GM12878 (cell line): ENCODE data around the gene CCBE1. TPM values are rescaled to one million over a fixed set of nuclear protein-coding genes. Genes with fewer than 3 reads are reported as not detected.

Experiments
- ATAC-seq: fragments of 200-7000 bp; cut with Tn5 transposase; 3 replicates; pipeline ENCODE4 v1.9.1; 2020; ENCODE audit warnings: mild to moderate bottlenecking, moderate library complexity
- BruUV-seq: library from RNA; stranded (reverse); fragments of 400-500 nt; replicated peaks from 2 replicates; lab custom pipeline; 2021; lab: Mats Ljungman, UMichigan
- CTCF ChIA-PET: fragments of 300-600 bp; sonication (Branson Sonifier 250); formaldehyde crosslinking; extraction: SDS; loops from one replicate; lab custom pipeline; 2021; ENCODE audit warnings: inconsistent platforms; lab: Yijun Ruan, JAX
- POLR2A ChIA-PET: fragments of 350-600 bp; formaldehyde crosslinking; extraction: SDS; loops from one replicate; lab custom pipeline; 2021; ENCODE audit warnings: inconsistent platforms; lab: Charles Lee
- RAD21 ChIA-PET: fragments of 300-600 bp; sonication (Branson Sonifier 250); formaldehyde crosslinking; loops from one replicate; lab custom pipeline; 2023; ENCODE audit warnings: antibody characterized with exemption; ENCODE audit not compliant: unreplicated experiment; lab: Charles Lee
- SMC1A ChIA-PET: fragments of 300-600 bp; sonication (Branson Sonifier 250); formaldehyde crosslinking; loops from one replicate; lab custom pipeline; 2023; ENCODE audit not compliant: unreplicated experiment, uncharacterized antibody; lab: Charles Lee
- DNase-seq: peaks from one replicate; pipeline ENCODE4 v3.0.0-alpha.2; 2011; ENCODE audit warnings: low read depth, low spot score
- FAIRE-seq: peaks from 3 replicates; lab custom pipeline; 2011; peaks lifted over from hg19 to GRCh38; lab: Jason Lieb, UNC
- H2AFZ ChIP-seq: 2 replicates; pipeline ENCODE4 v1.6.0; 2011; ENCODE audit warnings: low read depth, low read length, control low read depth; ENCODE audit not compliant: control insufficient read depth
- H3K27ac ChIP-seq: 2 replicates; pipeline ENCODE4 v1.5.1; 2011; ENCODE audit warnings: control low read depth; ENCODE audit not compliant: control insufficient read depth, insufficient read depth
- H3K27me3 ChIP-seq, 2 experiments: replicated peaks in 1 of 2; 2 replicates each; pipeline versions ENCODE4 v1.6.0 to v1.6.1; 2011; ENCODE audit warnings: low read length in 1 of 2; ENCODE audit not compliant: control insufficient read depth in 2 of 2, insufficient read depth in 2 of 2
- H3K36me3 ChIP-seq, 2 experiments: 2 replicates each; pipeline ENCODE4 v1.5.1; 2011; ENCODE audit warnings: low read length in 1 of 2; ENCODE audit not compliant: control insufficient read depth in 2 of 2, insufficient read depth in 2 of 2
- H3K4me1 ChIP-seq: 2 replicates; pipeline ENCODE4 v1.6.1; 2011; ENCODE audit warnings: mild to moderate bottlenecking, low read length, moderate library complexity, mixed read lengths; ENCODE audit not compliant: control insufficient read depth, insufficient read depth
- H3K4me2 ChIP-seq: 2 replicates; pipeline ENCODE4 v1.6.0; 2011; ENCODE audit warnings: control low read depth; ENCODE audit not compliant: control insufficient read depth, insufficient read depth
- H3K4me3 ChIP-seq: fragments of 200-600 bp; sonication (generic); 2 replicates; pipeline ENCODE4 v1.5.1; 2016
- H3K79me2 ChIP-seq: 2 replicates; pipeline ENCODE4 v1.6.0; 2011; ENCODE audit warnings: low read length; ENCODE audit not compliant: control insufficient read depth, insufficient read depth
- H3K9ac ChIP-seq: 2 replicates; pipeline ENCODE4 v1.8.0; 2011; ENCODE audit warnings: low read length, control low read depth, mixed read lengths; ENCODE audit not compliant: control insufficient read depth, insufficient read depth
- H3K9me3 ChIP-seq: replicated peaks from 3 replicates; pipeline ENCODE4 v1.5.1; 2011; ENCODE audit warnings: mild to moderate bottlenecking, low read length; ENCODE audit not compliant: control insufficient read depth, insufficient read depth
- H4K20me1 ChIP-seq: 2 replicates; pipeline ENCODE4 v1.6.0; 2011; ENCODE audit not compliant: control insufficient read depth, insufficient read depth
- ATF7 ChIP-seq: fragments of 450-650 bp; IDR thresholded peaks from 2 replicates; pipeline ENCODE4 v1.6.1; 2016; ENCODE audit warnings: low read depth, mild to moderate bottlenecking
- BMI1 ChIP-seq: fragments of 450-650 bp; IDR thresholded peaks from 2 replicates; pipeline ENCODE4 v1.6.1; 2016; ENCODE audit warnings: mild to moderate bottlenecking, moderate library complexity, borderline replicate concordance
- DPF2 ChIP-seq: fragments of 450-650 bp; IDR thresholded peaks from 2 replicates; pipeline ENCODE4 v1.6.1; 2017; ENCODE audit warnings: mild to moderate bottlenecking
- EED ChIP-seq: sonication (generic); IDR thresholded peaks from 2 replicates; pipeline ENCODE4 v1.6.1; 2016; ENCODE audit warnings: antibody characterized with exemption, low read depth
- HDGF ChIP-seq: fragments of 450-650 bp; IDR thresholded peaks from 2 replicates; pipeline ENCODE4 v1.6.1; 2016; ENCODE audit warnings: antibody characterized with exemption
- IRF4 ChIP-seq: IDR thresholded peaks from 2 replicates; pipeline ENCODE4 v1.6.1; 2011; ENCODE audit warnings: low read depth, low read length
- KDM1A ChIP-seq: fragments of 200-600 bp; sonication (generic); IDR thresholded peaks from 2 replicates; pipeline ENCODE4 v1.6.1; 2016; ENCODE audit warnings: borderline replicate concordance
- KLF5 ChIP-seq: fragments of 450-650 bp; IDR thresholded peaks from 2 replicates; pipeline ENCODE4 v1.6.1; 2014; ENCODE audit warnings: mild to moderate bottlenecking; ENCODE audit not compliant: partially characterized antibody
- MTA3 ChIP-seq: IDR thresholded peaks from 2 replicates; pipeline ENCODE4 v1.6.1; 2012; ENCODE audit warnings: low read length, inconsistent platforms, borderline replicate concordance
- MYB ChIP-seq: fragments of 150-350 bp; IDR thresholded peaks from 2 replicates; pipeline ENCODE4 v1.6.1; 2014; ENCODE audit warnings: mild to moderate bottlenecking, low read depth, low read length, borderline replicate concordance
- PML ChIP-seq: IDR thresholded peaks from 2 replicates; pipeline ENCODE4 v1.6.1; 2012; ENCODE audit warnings: low read length, inconsistent platforms
- RBBP5 ChIP-seq: fragments of 200-600 bp; sonication (generic); conservative IDR thresholded peaks from 2 replicates; pipeline ENCODE4 v1.6.1; 2016
- SIN3A ChIP-seq: IDR thresholded peaks from 2 replicates; pipeline ENCODE4 v1.6.1; 2012; ENCODE audit warnings: low read depth, low read length, improper control_type of control experiment
- SP1 ChIP-seq: IDR thresholded peaks from one replicate; pipeline ENCODE4 v1.6.1; 2011; ENCODE audit warnings: low read depth, low read length
- WRNIP1 ChIP-seq: IDR thresholded peaks from 2 replicates; pipeline ENCODE4 v1.6.1; 2011; ENCODE audit warnings: low read depth, low read length, improper control_type of control experiment, borderline replicate concordance
- ZBED1 ChIP-seq: IDR thresholded peaks from 2 replicates; pipeline ENCODE4 v1.6.1; 2016; ENCODE audit warnings: borderline replicate concordance
- WGBS: methylation state at CpG from one replicate; pipeline ENCODE4 v1.1.6; 2016; ENCODE audit warnings: low lambda C conversion rate; ENCODE audit not compliant: insufficient replicate concordance, insufficient coverage; ENCODE audit errors: missing lambda C conversion rate; 5-methylcytosine and 5-hydroxymethylcytosine counted together
- in situ Hi-C: fragments of 300-500 bp; cut with MboI; formaldehyde crosslinking; loops from 9 replicates; pipeline ENCODE4 v1.14.3; 2018; ENCODE audit warnings: mixed read lengths
- intact Hi-C: fragments of 100-400 bp; cut with micrococcal nuclease; formaldehyde crosslinking; loops from one replicate; pipeline ENCODE4 v1.14.2; 2022; ENCODE audit not compliant: unreplicated experiment
- polyA plus RNA-seq, 11 experiments: library from polyadenylated mRNA; depleted of rRNA in 4 of 11; unstranded in 6 of 11; stranded (reverse) in 5 of 11; fragments of >200 nt; fragmentation: Nextera tagmentation in 4 of 11; fragmentation: Illumina TruSeq in 1 of 11; extraction: Ambion mirVana in 4 of 11; extraction: Trizol in 1 of 11; gene quantifications; 1 replicate in 1 of 11; 2 replicates in 10 of 11; pipeline versions ENCODE4 v1.2.1 to v1.2.3, GENCODE V29; 2011 to 2016; ENCODE audit warnings: inconsistent platforms in 2 of 11, missing spikeins in 2 of 11, low read depth in 1 of 11
- total RNA-seq, 4 experiments: library from RNA; depleted of rRNA in 3 of 4; stranded (reverse); fragments of >200 nt in 3 of 4; fragmentation: Illumina TruSeq in 1 of 4; extraction: Trizol in 1 of 4; gene quantifications; 2 replicates each; pipeline versions ENCODE4 v1.2.1 to v1.2.3, GENCODE V29; 2013 to 2021
- TF ChIP-seq, protein P1 (sequence below): fragments of 150-350 bp; IDR thresholded peaks from 2 replicates; pipeline ENCODE4 v1.6.1; 2016; ENCODE audit warnings: low read depth, low read length

CCBE1 gene
- total and polyA plus RNA-seq, 10 of the 15 experiments (the other 5 are each of a cell fraction or from before 2014, with no cell fraction given): 0.03 to 0.49 (median 0.04) TPM; not detected in 7

DNA sequence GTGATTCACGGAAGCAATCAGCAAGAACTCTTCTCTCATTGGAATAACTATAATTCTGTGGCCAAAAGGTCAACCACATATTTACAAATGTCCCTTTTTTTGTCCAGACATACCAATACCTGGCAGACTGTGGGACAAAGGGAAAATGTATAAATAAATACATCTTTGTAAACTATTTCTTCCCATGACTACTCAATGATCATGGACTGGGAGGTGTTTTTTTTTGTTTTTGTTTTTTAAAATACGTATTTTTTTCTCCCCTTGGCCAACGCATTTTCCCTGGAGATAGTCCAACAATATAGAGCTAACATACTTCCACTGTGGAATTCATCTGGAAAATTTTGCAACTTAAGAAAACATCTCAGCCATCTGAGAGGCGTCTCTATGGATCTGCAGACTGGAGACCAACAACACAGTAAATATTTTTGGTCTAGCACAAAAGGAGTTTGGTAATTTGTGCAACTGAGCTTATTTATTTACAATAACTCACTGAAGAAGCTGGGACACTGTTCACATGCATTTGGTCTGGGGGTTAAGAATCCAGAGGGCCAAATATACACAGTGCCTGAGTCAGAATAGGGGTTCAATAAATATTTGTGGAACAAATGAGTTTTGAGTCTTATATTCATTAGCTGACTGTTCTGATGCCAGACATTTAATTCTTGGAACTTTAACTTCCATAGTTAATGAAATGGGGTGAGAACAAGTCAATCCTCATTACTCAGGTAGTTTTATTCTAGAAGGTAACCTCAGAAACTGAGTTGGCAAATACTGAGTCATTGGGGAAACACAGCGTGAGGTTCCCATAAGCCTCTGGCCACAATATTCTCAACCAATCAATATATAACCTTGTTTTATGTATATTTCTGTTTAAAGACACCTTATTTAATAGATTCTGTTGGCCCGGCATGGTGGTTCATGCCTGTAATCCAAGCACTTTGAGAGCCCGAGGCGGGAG is 36.2 kb downstream of the CCBE1 start:
- H3K9me3 ChIP-seq: no peaks in the 10 kb centered on the region
- ChIA-PET CTCF (no interaction called here), RAD21 (no interaction called here)
- in situ Hi-C loops: no loop called here
- WGBS: 21% methylated on average over 8 of the region's 8 CpGs
- BruUV-seq: no TSS peak
- H3K9ac ChIP-seq: no peak overlapping the region
- TF ChIP-seq PML: no peak
- TF ChIP-seq BMI1: no peak
- TF ChIP-seq DPF2: no peak
- no peak for TF ChIP-seq SP1
- TF ChIP-seq KDM1A: no peak
- no peak for TF ChIP-seq ATF7
- no peak for TF ChIP-seq IRF4
- no peak for TF ChIP-seq ZBED1
- no peak for TF ChIP-seq EED
- TF ChIP-seq HDGF: no peak
- no peak for TF ChIP-seq MYB
- no peak for TF ChIP-seq WRNIP1
- no peak for TF ChIP-seq SIN3A
- no peak for TF ChIP-seq RBBP5
- no peak for TF ChIP-seq KLF5
- TF ChIP-seq, protein P1, sequence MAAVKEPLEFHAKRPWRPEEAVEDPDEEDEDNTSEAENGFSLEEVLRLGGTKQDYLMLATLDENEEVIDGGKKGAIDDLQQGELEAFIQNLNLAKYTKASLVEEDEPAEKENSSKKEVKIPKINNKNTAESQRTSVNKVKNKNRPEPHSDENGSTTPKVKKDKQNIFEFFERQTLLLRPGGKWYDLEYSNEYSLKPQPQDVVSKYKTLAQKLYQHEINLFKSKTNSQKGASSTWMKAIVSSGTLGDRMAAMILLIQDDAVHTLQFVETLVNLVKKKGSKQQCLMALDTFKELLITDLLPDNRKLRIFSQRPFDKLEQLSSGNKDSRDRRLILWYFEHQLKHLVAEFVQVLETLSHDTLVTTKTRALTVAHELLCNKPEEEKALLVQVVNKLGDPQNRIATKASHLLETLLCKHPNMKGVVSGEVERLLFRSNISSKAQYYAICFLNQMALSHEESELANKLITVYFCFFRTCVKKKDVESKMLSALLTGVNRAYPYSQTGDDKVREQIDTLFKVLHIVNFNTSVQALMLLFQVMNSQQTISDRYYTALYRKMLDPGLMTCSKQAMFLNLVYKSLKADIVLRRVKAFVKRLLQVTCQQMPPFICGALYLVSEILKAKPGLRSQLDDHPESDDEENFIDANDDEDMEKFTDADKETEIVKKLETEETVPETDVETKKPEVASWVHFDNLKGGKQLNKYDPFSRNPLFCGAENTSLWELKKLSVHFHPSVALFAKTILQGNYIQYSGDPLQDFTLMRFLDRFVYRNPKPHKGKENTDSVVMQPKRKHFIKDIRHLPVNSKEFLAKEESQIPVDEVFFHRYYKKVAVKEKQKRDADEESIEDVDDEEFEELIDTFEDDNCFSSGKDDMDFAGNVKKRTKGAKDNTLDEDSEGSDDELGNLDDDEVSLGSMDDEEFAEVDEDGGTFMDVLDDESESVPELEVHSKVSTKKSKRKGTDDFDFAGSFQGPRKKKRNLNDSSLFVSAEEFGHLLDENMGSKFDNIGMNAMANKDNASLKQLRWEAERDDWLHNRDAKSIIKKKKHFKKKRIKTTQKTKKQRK: no peak
- TF ChIP-seq MTA3: no peak
- TF ChIP-seq, all 136 proteins: peak for 0
- DNase-seq (no peak), ATAC-seq (no peak), FAIRE-seq (no peak)
- H3K27me3 ChIP-seq: peaks cover 2 to 7% of the 10 kb centered on the region in 2 experiments; a peak in 3 of 4 replicates
- H2AFZ ChIP-seq: no peak overlapping the region
- intact Hi-C loops: no loop called here
- POLR2A ChIA-PET: interaction anchor here (0.6 kb wide), 1 partner anchor 180 kb away, joined by 4 read pairs; no protein-coding TSS in a partner anchor
- no peaks in the 10 kb centered on the region for H3K79me2 ChIP-seq
- no peak overlapping the region for H3K4me2 ChIP-seq
- no peak overlapping the region for H3K4me3 ChIP-seq
- H4K20me1 ChIP-seq: no peaks in the 10 kb centered on the region
- no peaks in the 10 kb centered on the region for H3K4me1 ChIP-seq
- no peaks in the 10 kb centered on the region for H3K36me3 ChIP-seq
- SMC1A ChIA-PET: no interaction called here
- H3K27ac ChIP-seq: no peak overlapping the region
